ENCODE measurements around the gene HTR2A.

HTR2A gene

DNA sequence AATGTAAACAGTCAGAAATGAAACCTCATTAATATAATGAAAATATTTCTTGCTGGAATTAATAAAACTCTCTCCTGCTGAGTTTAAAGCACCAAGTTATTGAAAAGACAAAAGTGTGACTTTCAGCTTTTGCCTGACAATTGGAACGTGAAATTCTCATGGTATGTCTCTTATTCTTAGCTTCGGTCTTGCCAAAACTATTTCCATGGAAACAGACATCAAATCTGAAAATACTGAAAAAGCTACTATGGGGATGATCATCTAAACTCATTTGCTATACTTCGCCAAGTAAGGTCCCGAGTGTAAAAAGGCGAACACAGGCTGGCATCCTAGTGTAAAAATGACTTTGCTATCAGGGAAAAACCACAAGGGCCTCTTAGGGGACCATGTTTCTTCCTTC, 22.8 kb downstream of the HTR2A start:
- Histone ChIP-seq H3K27ac (no peak overlapping the region), H3K27me3 (no peaks in the 10 kb centered on the region), H3K4me3 (no peak overlapping the region), H3K36me3 (no peaks in the 10 kb centered on the region), H3K9me3 (no peaks in the 10 kb centered on the region), H3K4me1 (peaks cover 0 to 3% (median 0%) of the 10 kb centered on the region in 4 donors)
- no peak for DNase-seq
- intact Hi-C loops (cut with DNase I; ENCODE audit: low total_unique reads), result no loop called here
- TF ChIP-seq, protein P1, sequence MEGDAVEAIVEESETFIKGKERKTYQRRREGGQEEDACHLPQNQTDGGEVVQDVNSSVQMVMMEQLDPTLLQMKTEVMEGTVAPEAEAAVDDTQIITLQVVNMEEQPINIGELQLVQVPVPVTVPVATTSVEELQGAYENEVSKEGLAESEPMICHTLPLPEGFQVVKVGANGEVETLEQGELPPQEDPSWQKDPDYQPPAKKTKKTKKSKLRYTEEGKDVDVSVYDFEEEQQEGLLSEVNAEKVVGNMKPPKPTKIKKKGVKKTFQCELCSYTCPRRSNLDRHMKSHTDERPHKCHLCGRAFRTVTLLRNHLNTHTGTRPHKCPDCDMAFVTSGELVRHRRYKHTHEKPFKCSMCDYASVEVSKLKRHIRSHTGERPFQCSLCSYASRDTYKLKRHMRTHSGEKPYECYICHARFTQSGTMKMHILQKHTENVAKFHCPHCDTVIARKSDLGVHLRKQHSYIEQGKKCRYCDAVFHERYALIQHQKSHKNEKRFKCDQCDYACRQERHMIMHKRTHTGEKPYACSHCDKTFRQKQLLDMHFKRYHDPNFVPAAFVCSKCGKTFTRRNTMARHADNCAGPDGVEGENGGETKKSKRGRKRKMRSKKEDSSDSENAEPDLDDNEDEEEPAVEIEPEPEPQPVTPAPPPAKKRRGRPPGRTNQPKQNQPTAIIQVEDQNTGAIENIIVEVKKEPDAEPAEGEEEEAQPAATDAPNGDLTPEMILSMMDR (IDR thresholded peaks at IDR 0.05), result no peak

DNA sequence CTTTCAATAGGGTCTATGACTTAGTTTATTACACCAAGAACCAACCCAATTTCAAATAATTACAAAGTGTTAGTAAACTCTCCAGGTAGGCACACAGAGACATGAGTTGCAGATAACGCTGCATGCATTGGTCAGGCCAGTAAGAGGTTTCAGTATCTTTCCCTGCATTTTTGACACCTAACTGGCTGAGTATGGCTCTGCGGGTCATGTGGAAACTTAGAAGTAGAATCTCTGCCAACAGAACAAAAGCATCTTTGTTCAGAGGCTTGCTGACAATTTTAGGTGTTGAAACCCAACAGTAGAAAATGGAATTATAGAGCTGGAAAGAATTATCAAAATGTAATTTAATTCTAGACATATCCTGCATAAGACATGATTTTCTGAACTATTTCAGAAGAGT, 25.3 kb downstream of the HTR2A start:
- H3K4me3 ChIP-seq, result no peak overlapping the region
- H3K9me3 ChIP-seq, result no peaks in the 10 kb centered on the region
- H3K4me1 ChIP-seq, result peaks cover 0 to 3% (median 0%) of the 10 kb centered on the region in 4 donors
- H3K27me3 ChIP-seq, result no peaks in the 10 kb centered on the region
- TF ChIP-seq, protein P1 (IDR thresholded peaks at IDR 0.05), result no peak
- DNase-seq, result no peak
- no peaks in the 10 kb centered on the region for H3K36me3 ChIP-seq
- intact Hi-C loops (cut with DNase I; ENCODE audit: low total_unique reads), result no loop called here
- H3K27ac ChIP-seq, result no peak overlapping the region

DNA sequence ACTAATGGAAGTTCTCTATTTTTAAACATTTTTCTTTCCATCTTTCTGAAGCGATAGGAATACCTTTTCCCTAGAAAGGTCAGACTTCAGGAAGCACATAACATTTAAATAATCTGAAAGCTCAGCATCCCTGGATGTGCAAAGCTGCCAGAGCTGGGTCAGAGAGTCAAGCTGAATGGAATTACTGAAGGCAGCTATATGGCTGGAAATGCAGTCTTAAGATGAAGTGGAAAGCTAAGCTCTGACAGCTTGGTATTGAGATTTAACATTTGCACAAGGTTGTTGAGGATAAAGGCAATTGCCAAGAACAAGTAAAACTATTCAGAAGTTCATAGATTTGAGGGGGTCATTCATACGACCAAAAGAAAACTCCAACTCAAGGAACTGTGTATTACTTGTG, 28.8 kb downstream of the HTR2A start:
- TF ChIP-seq, protein P1 (IDR thresholded peaks at IDR 0.05), result no peak
- DNase-seq, result no peak
- Histone ChIP-seq H3K27me3 (no peaks in the 10 kb centered on the region), H3K36me3 (no peaks in the 10 kb centered on the region), H3K4me3 (no peak overlapping the region), H3K27ac (no peak overlapping the region), H3K4me1 (no peaks in the 10 kb centered on the region), H3K9me3 (no peaks in the 10 kb centered on the region)
- intact Hi-C loops (cut with DNase I; ENCODE audit: low total_unique reads), result no loop called here

DNA sequence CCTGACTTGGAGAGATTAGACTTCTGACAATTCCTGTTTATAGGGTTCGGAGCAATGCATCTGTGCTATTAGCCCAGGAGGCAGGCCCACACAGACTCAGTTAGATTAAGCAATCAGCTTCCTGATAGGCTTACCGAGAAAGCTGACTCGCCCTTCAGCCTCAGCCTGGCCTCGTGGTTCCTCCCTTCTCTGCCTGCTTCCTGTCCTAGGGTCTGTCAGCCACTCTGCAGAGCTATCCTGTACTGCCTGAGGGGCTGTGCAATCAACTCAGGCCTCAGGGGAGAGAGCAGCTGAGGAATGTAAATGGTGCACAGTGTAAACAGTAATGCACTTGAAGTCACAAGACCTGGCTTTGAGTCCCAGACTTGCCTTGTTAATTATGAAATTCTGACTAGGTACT, 30.7 kb downstream of the HTR2A start:
- DNase-seq, result peak in 1 of 2 donors; percentile 35
- H3K9me3 ChIP-seq, result no peaks in the 10 kb centered on the region
- intact Hi-C loops (cut with DNase I; ENCODE audit: low total_unique reads), result no loop called here
- no peak overlapping the region for H3K4me3 ChIP-seq
- H3K27ac ChIP-seq, result no peak overlapping the region
- TF ChIP-seq, protein P1 (IDR thresholded peaks at IDR 0.05), result no peak
- H3K36me3 ChIP-seq, result no peaks in the 10 kb centered on the region
- H3K27me3 ChIP-seq, result no peaks in the 10 kb centered on the region
- H3K4me1 ChIP-seq, result no peaks in the 10 kb centered on the region

DNA sequence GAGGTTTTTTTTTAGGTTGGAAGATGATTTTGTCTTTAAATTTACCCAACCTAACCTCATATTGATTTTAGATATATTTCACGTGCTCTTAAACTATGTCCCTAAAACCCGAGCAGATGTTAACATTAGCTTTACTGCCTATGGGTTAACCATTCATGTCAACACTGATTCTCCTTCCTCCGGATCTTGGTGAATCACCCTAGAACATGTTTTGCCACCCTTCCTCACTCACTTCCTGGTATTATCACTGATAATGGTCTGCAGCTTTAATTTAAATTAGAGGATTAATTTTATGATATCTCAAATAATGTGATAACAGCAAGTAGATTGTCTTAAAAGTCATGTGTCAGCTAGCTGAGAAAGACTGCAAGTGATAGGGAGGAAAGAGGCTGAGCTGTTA, 31.9 kb downstream of the HTR2A start:
- intact Hi-C loops (cut with DNase I; ENCODE audit: low total_unique reads), result no loop called here
- H3K27me3 ChIP-seq, result no peaks in the 10 kb centered on the region
- TF ChIP-seq, protein P1 (IDR thresholded peaks at IDR 0.05), result no peak
- no peak overlapping the region for H3K4me3 ChIP-seq
- H3K27ac ChIP-seq, result no peak overlapping the region
- no peaks in the 10 kb centered on the region for H3K4me1 ChIP-seq
- no peak for DNase-seq
- H3K9me3 ChIP-seq, result no peaks in the 10 kb centered on the region
- H3K36me3 ChIP-seq, result no peaks in the 10 kb centered on the region

DNA sequence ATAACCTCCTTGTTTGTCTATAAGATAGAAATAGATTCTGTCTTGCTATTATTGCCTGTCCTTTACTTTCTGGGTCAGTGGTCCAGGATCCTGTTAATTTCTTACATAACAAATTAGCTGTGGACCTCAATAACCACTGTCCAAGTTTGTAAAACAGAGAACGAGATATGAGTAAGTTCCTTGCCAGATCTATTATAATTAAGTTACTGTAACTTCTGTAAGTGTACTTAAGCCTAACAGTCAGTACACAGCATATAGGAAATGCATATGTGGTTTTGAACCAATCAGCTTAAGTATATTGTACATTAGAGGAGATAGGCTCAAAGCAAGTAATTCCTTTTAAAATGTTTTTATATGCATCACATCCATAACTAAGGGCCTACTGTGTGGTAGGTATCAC, 34.9 kb downstream of the HTR2A start:
- Histone ChIP-seq H3K27ac (no peak overlapping the region), H3K36me3 (no peaks in the 10 kb centered on the region), H3K4me1 (no peaks in the 10 kb centered on the region), H3K9me3 (no peaks in the 10 kb centered on the region), H3K4me3 (no peak overlapping the region), H3K27me3 (no peaks in the 10 kb centered on the region)
- intact Hi-C loops (cut with DNase I; ENCODE audit: low total_unique reads), result no loop called here
- TF ChIP-seq, protein P1 (IDR thresholded peaks at IDR 0.05), result no peak
- no peak for DNase-seq

Data from tibial artery (tissue), 4 donors.